HepG2 (cell line): ENCODE results near the gene EPS8. TPM values are rescaled to one million over a fixed set of nuclear protein-coding genes. Genes with fewer than 3 reads are reported as not detected.

Experiments
- ATAC-seq: fragments of 200-7000 bp; cut with Tn5 transposase; 3 replicates; pipeline ENCODE4 v1.9.1; 2020; ENCODE audit warnings: mild to moderate bottlenecking, moderate library complexity
- BruUV-seq: library from RNA; stranded (reverse); fragments of 400-500 nt; replicated peaks from 2 replicates; lab custom pipeline; 2021; lab: Mats Ljungman, UMichigan
- CTCF ChIA-PET: fragments of 300-600 bp; formaldehyde crosslinking; extraction: SDS; loops from one replicate; lab custom pipeline; 2021; ENCODE audit warnings: low total read pairs, inconsistent platforms, low intra/inter-chr PET ratio; lab: Yijun Ruan, JAX
- POLR2A ChIA-PET: fragments of 350-600 bp; sonication (Branson Sonifier 250); formaldehyde crosslinking; loops from one replicate; lab custom pipeline; 2020; ENCODE audit warnings: antibody characterized with exemption, inconsistent platforms; lab: Yijun Ruan, JAX
- DNase-seq: peaks from one replicate; pipeline ENCODE4 v3.0.0-alpha.2; 2015; ENCODE audit warnings: low spot score
- FAIRE-seq: peaks from 3 replicates; lab custom pipeline; 2011; peaks lifted over from hg19 to GRCh38; lab: Jason Lieb, UNC
- H2AFZ ChIP-seq: one replicate; pipeline ENCODE4 v1.6.1; 2011; ENCODE audit warnings: low read length, inconsistent platforms
- H3K27ac ChIP-seq: fragments of 300-600 bp; 3 replicates; pipeline ENCODE4 v1.8.0; 2011; ENCODE audit warnings: mixed run types, mild to moderate bottlenecking, mixed read lengths, low read length, inconsistent platforms; ENCODE audit not compliant: insufficient read depth; ENCODE audit errors: extremely low read length
- H3K27me3 ChIP-seq, 2 experiments: fragments of 200-600 bp in 1 of 2; 2 replicates in 1 of 2; 3 replicates in 1 of 2; pipeline versions ENCODE4 v1.6.0 to v1.8.0; 2011; ENCODE audit warnings: low read length in 2 of 2, mild to moderate bottlenecking in 2 of 2, moderate library complexity in 2 of 2, inconsistent platforms in 1 of 2; ENCODE audit not compliant: insufficient read depth in 2 of 2, control insufficient read depth in 1 of 2
- H3K36me3 ChIP-seq, 2 experiments: fragments of 200-600 bp in 1 of 2; replicated peaks in 1 of 2; 2 replicates in 1 of 2; 3 replicates in 1 of 2; pipeline versions ENCODE4 v1.5.1 to v1.8.0; 2011; ENCODE audit warnings: low read length in 2 of 2, inconsistent platforms in 1 of 2; ENCODE audit not compliant: insufficient read depth in 2 of 2, control insufficient read depth in 1 of 2
- H3K4me1 ChIP-seq: 2 replicates; pipeline ENCODE4 v1.5.1; 2012; ENCODE audit warnings: low read length, inconsistent platforms; ENCODE audit not compliant: insufficient read depth
- H3K4me2 ChIP-seq: 2 replicates; pipeline ENCODE4 v1.6.0; 2011; ENCODE audit warnings: low read depth, low read length, inconsistent platforms
- H3K4me3 ChIP-seq, 3 experiments: fragments of 200-600 bp in 1 of 3; sonication (generic), shearing (Covaris generic) in 1 of 3; replicated peaks in 1 of 3; 2 replicates each; pipeline ENCODE4 v1.5.1; 2011 to 2016; ENCODE audit warnings: low read length in 3 of 3, inconsistent platforms in 2 of 3, low read depth in 2 of 3, mild to moderate bottlenecking in 2 of 3, control low read depth in 1 of 3, mixed read lengths in 1 of 3; ENCODE audit not compliant: insufficient read depth in 1 of 3
- H3K79me2 ChIP-seq: one replicate; pipeline ENCODE4 v1.6.1; 2011; ENCODE audit warnings: low read length, inconsistent platforms; ENCODE audit not compliant: insufficient read depth
- H3K9ac ChIP-seq: 2 replicates; pipeline ENCODE4 v1.6.0; 2011; ENCODE audit warnings: mild to moderate bottlenecking, low read depth, low read length, inconsistent platforms; ENCODE audit not compliant: insufficient read depth
- H3K9me3 ChIP-seq: 2 replicates; pipeline ENCODE4 v1.5.1; 2012; ENCODE audit warnings: mild to moderate bottlenecking, low read length
- H4K20me1 ChIP-seq: 2 replicates; pipeline ENCODE4 v1.6.0; 2011; ENCODE audit warnings: inconsistent platforms, mild to moderate bottlenecking, low read length, moderate library complexity; ENCODE audit not compliant: insufficient read depth
- CHD2 ChIP-seq: IDR thresholded peaks from 2 replicates; pipeline ENCODE4 v1.6.1; 2011; ENCODE audit warnings: low read depth, low read length, improper control_type of control experiment
- LCORL ChIP-seq, 2 experiments: fragments of 450-650 bp in 1 of 2; sonication (generic) in 1 of 2; formaldehyde crosslinking in 1 of 2; IDR thresholded peaks; 2 replicates each; pipeline versions ENCODE4 v1.5.0 to v1.6.1; 2017 to 2020; ENCODE audit warnings: antibody characterized with exemption in 1 of 2, missing genetic modification reagents in 1 of 2
- NFKBIZ ChIP-seq: IDR thresholded peaks from 2 replicates; pipeline ENCODE4 v1.6.1; 2018; ENCODE audit warnings: missing genetic modification reagents, missing compliant biosample characterization
- PAWR ChIP-seq: sonication (generic); formaldehyde crosslinking; IDR thresholded peaks from 2 replicates; pipeline ENCODE4 v1.4.0; 2020; ENCODE audit warnings: missing genetic modification reagents, mild to moderate bottlenecking, borderline replicate concordance
- PRMT3 ChIP-seq: sonication (generic); formaldehyde crosslinking; IDR thresholded peaks from 2 replicates; pipeline ENCODE4 v1.8.1; 2022; ENCODE audit warnings: low read depth, mild to moderate bottlenecking, moderate library complexity, missing genetic modification reagents, borderline replicate concordance
- SMAD9 ChIP-seq: sonication (generic); formaldehyde crosslinking; IDR thresholded peaks from 2 replicates; pipeline ENCODE4 v1.5.1; 2020; ENCODE audit warnings: mild to moderate bottlenecking, missing genetic modification reagents
- ZBTB1 ChIP-seq: sonication (generic); formaldehyde crosslinking; IDR thresholded peaks from 2 replicates; pipeline ENCODE4 v1.4.0; 2020; ENCODE audit warnings: missing genetic modification reagents, borderline replicate concordance
- ZNF205 ChIP-seq: IDR thresholded peaks from 2 replicates; pipeline ENCODE4 v1.6.1; 2018; ENCODE audit warnings: missing biosample characterization, missing genetic modification reagents
- ZNF337 ChIP-seq: sonication (generic); formaldehyde crosslinking; IDR thresholded peaks from 2 replicates; pipeline ENCODE4 v1.5.1; 2020; ENCODE audit warnings: missing genetic modification reagents, low read depth, mild to moderate bottlenecking, borderline replicate concordance
- ZNF570 ChIP-seq: sonication (generic); formaldehyde crosslinking; IDR thresholded peaks from 2 replicates; pipeline ENCODE4 v1.4.0; 2020; ENCODE audit warnings: mild to moderate bottlenecking, missing genetic modification reagents, borderline replicate concordance
- ZNF652 ChIP-seq: IDR thresholded peaks from 2 replicates; pipeline ENCODE4 v1.6.1; 2016; ENCODE audit warnings: low read depth, borderline replicate concordance
- ZZZ3 ChIP-seq: sonication (generic); formaldehyde crosslinking; IDR thresholded peaks from 2 replicates; pipeline ENCODE4 v1.4.0; 2020; ENCODE audit warnings: missing genetic modification reagents, mild to moderate bottlenecking, borderline replicate concordance
- WGBS: methylation state at CpG from one replicate; pipeline ENCODE4 v1.1.6; 2017; ENCODE audit warnings: low lambda C conversion rate; 5-methylcytosine and 5-hydroxymethylcytosine counted together
- in situ Hi-C: cut with HindIII; loops from 2 replicates; pipeline ENCODE4 v1.10.0; 2017; ENCODE audit warnings: low pct_unique_long_range_greater_than_20kb; ENCODE audit not compliant: extremely low pct_ligation_motif_present
- intact Hi-C: fragments of 100-400 bp; cut with micrococcal nuclease; formaldehyde crosslinking; loops from one replicate; pipeline ENCODE4 v1.10.0; 2022; ENCODE audit not compliant: unreplicated experiment
- polyA plus RNA-seq, 8 experiments: library from polyadenylated mRNA; depleted of rRNA in 3 of 8; stranded (reverse) in 7 of 8; unstranded in 1 of 8; fragments of >200 nt; fragmentation: Illumina TruSeq in 4 of 8; extraction: Trizol in 4 of 8; gene quantifications; 2 replicates each; pipeline versions ENCODE4 v1.2.1 to v1.2.3, GENCODE V29; 2011 to 2016; ENCODE audit warnings: low read depth in 4 of 8, missing spikeins in 1 of 8, mixed read lengths in 1 of 8; ENCODE audit not compliant: insufficient read depth in 1 of 8
- total RNA-seq, 5 experiments: library from RNA; depleted of rRNA; stranded (reverse); fragments of >200 nt; fragmentation: Illumina TruSeq; extraction: Trizol; gene quantifications; 2 replicates each; pipeline ENCODE4 v1.2.3, GENCODE V29; 2016; ENCODE audit warnings: low read depth in 1 of 5
- TF ChIP-seq, protein P1 (sequence below): sonication (generic); formaldehyde crosslinking; IDR thresholded peaks from 2 replicates; pipeline ENCODE4 v1.4.0; 2020; ENCODE audit warnings: missing genetic modification reagents

The EPS8 gene
- total and polyA plus RNA-seq, 2 of the 13 experiments (the other 11 are each of a cell fraction or from before 2014, with no cell fraction given) = 37.1 to 43.4 TPM

DNA sequence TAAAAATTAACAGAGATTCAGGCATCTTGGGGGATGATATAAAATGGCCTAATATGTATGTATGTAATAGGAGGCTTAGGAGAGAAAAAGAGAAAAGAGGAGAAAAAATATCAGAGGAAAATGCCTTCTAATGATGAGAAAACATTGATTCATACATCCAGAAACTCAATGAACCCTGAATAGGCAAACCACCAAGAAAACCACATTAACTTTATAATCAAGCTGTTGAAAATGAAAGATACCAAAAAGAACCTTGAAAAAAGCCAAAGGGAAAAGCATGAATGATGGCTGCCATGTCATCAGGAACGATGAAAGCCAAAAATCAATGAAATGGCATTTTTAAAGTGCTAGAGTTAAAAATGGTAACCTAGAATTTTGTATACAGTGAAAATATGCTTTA, 180.2 kb downstream of the EPS8 start:
- H3K27ac ChIP-seq = no peak overlapping the region
- H3K9me3 ChIP-seq = peaks cover 18% of the 10 kb centered on the region
- no peaks in the 10 kb centered on the region for H4K20me1 ChIP-seq
- H3K27me3 ChIP-seq = no peaks in the 10 kb centered on the region
- no peak for TF ChIP-seq ZNF570 (CRISPR knock-in tag)
- no peak for TF ChIP-seq LCORL (IDR thresholded peaks at IDR 0.05)
- no peak for TF ChIP-seq LCORL (CRISPR knock-in tag; IDR thresholded peaks at IDR 0.05)
- no peak for TF ChIP-seq NFKBIZ (CRISPR knock-in tag)
- no peak for TF ChIP-seq ZBTB1 (CRISPR knock-in tag)
- no peak for TF ChIP-seq ZNF652
- TF ChIP-seq ZNF337 = no peak
- TF ChIP-seq SMAD9 (CRISPR knock-in tag) = no peak
- TF ChIP-seq PRMT3 = no peak
- no peak for TF ChIP-seq PAWR (CRISPR knock-in tag)
- TF ChIP-seq, protein P1, sequence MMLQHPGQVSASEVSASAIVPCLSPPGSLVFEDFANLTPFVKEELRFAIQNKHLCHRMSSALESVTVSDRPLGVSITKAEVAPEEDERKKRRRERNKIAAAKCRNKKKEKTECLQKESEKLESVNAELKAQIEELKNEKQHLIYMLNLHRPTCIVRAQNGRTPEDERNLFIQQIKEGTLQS (CRISPR knock-in tag) = no peak
- no peak for TF ChIP-seq ZZZ3
- no peak for TF ChIP-seq ZNF205 (CRISPR knock-in tag)
- TF ChIP-seq CHD2 = no peak
- ChIA-PET POLR2A (no interaction called here), CTCF (no interaction called here)
- no peaks in the 10 kb centered on the region for H3K79me2 ChIP-seq
- no peak for ATAC-seq
- H3K36me3 ChIP-seq = no peaks in the 10 kb centered on the region
- WGBS = 76% methylated on average over 1 of the region's 1 CpG
- H3K9ac ChIP-seq = no peak overlapping the region
- H3K4me2 ChIP-seq = no peak overlapping the region
- no peak for FAIRE-seq
- H2AFZ ChIP-seq = no peak overlapping the region
- H3K4me3 ChIP-seq = no peak overlapping the region
- peaks cover 16% of the 10 kb centered on the region for H3K4me1 ChIP-seq
- intact Hi-C loops (no loop called here), in situ Hi-C loops (no loop called here)
- DNase-seq = no peak
- no TSS peak for BruUV-seq
